ENCODE measurements around the gene NUP50. TPM values are rescaled to one million over a fixed set of nuclear protein-coding genes. Genes with fewer than 3 reads are reported as not detected.

The NUP50 gene
- total and polyA plus RNA-seq, 2 of the 13 experiments (the other 11 are each of a cell fraction or from before 2014, with no cell fraction given): 14.2 to 52.4 TPM

DNA sequence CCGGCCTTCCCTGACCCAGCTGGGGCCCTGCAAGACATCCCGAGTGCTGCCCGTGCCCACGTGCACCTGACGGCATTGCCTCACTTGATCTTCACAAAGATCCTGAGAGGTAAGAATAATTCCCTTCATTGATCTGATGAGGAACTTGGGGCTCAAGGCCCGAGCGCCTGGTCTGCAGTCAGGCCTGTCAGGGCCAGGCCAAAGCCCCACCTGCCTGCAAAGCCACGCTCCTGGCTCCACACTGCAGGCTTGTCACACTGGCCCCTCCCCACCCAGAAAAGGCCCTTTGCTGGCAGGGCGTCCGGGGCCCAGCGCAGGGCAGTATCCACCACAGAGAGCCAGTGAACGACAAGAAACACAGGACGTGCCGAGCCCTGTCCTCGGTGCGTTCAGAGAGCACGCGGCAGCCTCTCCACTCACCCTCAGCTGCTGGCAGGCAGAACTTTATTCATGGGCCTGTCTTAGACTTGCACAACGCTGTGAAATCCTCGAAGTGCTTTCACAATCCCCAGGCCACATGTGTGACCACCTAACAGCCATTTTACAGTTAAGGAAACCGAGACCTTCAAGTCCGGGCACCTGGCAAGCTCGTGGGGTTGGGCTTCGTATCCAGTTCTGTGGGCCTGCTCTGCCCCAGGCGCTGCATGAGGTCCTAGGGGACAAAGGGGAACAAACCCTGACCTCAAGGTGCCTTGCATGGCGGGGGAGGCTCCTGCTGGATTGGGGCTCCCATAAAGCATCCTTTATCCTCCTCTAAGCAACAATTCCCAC, 62.2 kb downstream of the NUP50 start (continued):
- TF ChIP-seq ZNF101 (CRISPR knock-in tag; IDR thresholded peaks at IDR 0.05; ENCODE audit: borderline replicate concordance, low read depth) (no peak), ZC3H4 (CRISPR knock-in tag; IDR thresholded peaks at IDR 0.05; ENCODE audit: borderline replicate concordance) (no peak), ZNF768 (CRISPR knock-in tag; IDR thresholded peaks at IDR 0.05) (no peak), RFX3 (CRISPR knock-in tag; IDR thresholded peaks at IDR 0.05) (no peak), U2AF2 (IDR thresholded peaks at IDR 0.05; ENCODE audit: low read depth, low read length) (no peak), CEBPG (CRISPR knock-in tag; IDR thresholded peaks at IDR 0.05) (peak; percentile 54), ZBTB38 (CRISPR knock-in tag; IDR thresholded peaks at IDR 0.05) (peak; percentile 60; the same call in 1 of the 2 replicates), ZNF567 (CRISPR knock-in tag; IDR thresholded peaks at IDR 0.05; ENCODE audit: borderline replicate concordance) (no peak), ZNF619 (CRISPR knock-in tag; IDR thresholded peaks at IDR 0.05) (no peak), SRF (IDR thresholded peaks at IDR 0.05; ENCODE audit: low read depth, low read length) (no peak), ZNF737 (CRISPR knock-in tag; IDR thresholded peaks at IDR 0.05; ENCODE audit: borderline replicate concordance) (no peak), MED1 (CRISPR knock-in tag; IDR thresholded peaks at IDR 0.05) (no peak), LCORL (IDR thresholded peaks at IDR 0.05) (no peak), LCORL (CRISPR knock-in tag; IDR thresholded peaks at IDR 0.05) (no peak), ZZZ3 (CRISPR knock-in tag; IDR thresholded peaks at IDR 0.05; ENCODE audit: borderline replicate concordance) (no peak)
- TF ChIP-seq, protein P1, sequence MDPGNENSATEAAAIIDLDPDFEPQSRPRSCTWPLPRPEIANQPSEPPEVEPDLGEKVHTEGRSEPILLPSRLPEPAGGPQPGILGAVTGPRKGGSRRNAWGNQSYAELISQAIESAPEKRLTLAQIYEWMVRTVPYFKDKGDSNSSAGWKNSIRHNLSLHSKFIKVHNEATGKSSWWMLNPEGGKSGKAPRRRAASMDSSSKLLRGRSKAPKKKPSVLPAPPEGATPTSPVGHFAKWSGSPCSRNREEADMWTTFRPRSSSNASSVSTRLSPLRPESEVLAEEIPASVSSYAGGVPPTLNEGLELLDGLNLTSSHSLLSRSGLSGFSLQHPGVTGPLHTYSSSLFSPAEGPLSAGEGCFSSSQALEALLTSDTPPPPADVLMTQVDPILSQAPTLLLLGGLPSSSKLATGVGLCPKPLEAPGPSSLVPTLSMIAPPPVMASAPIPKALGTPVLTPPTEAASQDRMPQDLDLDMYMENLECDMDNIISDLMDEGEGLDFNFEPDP (CRISPR knock-in tag; conservative IDR thresholded peaks at IDR 0.05): no peak
- TF ChIP-seq, protein P2, sequence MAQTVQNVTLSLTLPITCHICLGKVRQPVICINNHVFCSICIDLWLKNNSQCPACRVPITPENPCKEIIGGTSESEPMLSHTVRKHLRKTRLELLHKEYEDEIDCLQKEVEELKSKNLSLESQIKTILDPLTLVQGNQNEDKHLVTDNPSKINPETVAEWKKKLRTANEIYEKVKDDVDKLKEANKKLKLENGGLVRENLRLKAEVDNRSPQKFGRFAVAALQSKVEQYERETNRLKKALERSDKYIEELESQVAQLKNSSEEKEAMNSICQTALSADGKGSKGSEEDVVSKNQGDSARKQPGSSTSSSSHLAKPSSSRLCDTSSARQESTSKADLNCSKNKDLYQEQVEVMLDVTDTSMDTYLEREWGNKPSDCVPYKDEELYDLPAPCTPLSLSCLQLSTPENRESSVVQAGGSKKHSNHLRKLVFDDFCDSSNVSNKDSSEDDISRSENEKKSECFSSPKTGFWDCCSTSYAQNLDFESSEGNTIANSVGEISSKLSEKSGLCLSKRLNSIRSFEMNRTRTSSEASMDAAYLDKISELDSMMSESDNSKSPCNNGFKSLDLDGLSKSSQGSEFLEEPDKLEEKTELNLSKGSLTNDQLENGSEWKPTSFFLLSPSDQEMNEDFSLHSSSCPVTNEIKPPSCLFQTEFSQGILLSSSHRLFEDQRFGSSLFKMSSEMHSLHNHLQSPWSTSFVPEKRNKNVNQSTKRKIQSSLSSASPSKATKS (CRISPR knock-in tag; IDR thresholded peaks at IDR 0.05): no peak
- TF ChIP-seq, protein P3, sequence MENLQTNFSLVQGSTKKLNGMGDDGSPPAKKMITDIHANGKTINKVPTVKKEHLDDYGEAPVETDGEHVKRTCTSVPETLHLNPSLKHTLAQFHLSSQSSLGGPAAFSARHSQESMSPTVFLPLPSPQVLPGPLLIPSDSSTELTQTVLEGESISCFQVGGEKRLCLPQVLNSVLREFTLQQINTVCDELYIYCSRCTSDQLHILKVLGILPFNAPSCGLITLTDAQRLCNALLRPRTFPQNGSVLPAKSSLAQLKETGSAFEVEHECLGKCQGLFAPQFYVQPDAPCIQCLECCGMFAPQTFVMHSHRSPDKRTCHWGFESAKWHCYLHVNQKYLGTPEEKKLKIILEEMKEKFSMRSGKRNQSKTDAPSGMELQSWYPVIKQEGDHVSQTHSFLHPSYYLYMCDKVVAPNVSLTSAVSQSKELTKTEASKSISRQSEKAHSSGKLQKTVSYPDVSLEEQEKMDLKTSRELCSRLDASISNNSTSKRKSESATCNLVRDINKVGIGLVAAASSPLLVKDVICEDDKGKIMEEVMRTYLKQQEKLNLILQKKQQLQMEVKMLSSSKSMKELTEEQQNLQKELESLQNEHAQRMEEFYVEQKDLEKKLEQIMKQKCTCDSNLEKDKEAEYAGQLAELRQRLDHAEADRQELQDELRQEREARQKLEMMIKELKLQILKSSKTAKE (CRISPR knock-in tag; IDR thresholded peaks at IDR 0.05; ENCODE audit: borderline replicate concordance): no peak
- TF ChIP-seq, protein P4, sequence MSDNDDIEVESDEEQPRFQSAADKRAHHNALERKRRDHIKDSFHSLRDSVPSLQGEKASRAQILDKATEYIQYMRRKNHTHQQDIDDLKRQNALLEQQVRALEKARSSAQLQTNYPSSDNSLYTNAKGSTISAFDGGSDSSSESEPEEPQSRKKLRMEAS (IDR thresholded peaks at IDR 0.05): peak; percentile 78
- TF ChIP-seq, protein P5, sequence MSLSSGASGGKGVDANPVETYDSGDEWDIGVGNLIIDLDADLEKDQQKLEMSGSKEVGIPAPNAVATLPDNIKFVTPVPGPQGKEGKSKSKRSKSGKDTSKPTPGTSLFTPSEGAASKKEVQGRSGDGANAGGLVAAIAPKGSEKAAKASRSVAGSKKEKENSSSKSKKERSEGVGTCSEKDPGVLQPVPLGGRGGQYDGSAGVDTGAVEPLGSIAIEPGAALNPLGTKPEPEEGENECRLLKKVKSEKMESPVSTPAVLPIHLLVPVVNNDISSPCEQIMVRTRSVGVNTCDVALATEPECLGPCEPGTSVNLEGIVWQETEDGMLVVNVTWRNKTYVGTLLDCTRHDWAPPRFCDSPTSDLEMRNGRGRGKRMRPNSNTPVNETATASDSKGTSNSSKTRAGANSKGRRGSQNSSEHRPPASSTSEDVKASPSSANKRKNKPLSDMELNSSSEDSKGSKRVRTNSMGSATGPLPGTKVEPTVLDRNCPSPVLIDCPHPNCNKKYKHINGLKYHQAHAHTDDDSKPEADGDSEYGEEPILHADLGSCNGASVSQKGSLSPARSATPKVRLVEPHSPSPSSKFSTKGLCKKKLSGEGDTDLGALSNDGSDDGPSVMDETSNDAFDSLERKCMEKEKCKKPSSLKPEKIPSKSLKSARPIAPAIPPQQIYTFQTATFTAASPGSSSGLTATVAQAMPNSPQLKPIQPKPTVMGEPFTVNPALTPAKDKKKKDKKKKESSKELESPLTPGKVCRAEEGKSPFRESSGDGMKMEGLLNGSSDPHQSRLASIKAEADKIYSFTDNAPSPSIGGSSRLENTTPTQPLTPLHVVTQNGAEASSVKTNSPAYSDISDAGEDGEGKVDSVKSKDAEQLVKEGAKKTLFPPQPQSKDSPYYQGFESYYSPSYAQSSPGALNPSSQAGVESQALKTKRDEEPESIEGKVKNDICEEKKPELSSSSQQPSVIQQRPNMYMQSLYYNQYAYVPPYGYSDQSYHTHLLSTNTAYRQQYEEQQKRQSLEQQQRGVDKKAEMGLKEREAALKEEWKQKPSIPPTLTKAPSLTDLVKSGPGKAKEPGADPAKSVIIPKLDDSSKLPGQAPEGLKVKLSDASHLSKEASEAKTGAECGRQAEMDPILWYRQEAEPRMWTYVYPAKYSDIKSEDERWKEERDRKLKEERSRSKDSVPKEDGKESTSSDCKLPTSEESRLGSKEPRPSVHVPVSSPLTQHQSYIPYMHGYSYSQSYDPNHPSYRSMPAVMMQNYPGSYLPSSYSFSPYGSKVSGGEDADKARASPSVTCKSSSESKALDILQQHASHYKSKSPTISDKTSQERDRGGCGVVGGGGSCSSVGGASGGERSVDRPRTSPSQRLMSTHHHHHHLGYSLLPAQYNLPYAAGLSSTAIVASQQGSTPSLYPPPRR (CRISPR knock-in tag; IDR thresholded peaks at IDR 0.05; ENCODE audit: borderline replicate concordance): no peak
